Measurements from ENCODE around the gene RNU4-1. TPM values are rescaled to one million over a fixed set of nuclear protein-coding genes. Genes with fewer than 3 reads are reported as not detected.

Gene RNU4-1
- polyA plus RNA-seq, 1 donor from 2014 or later = not detected

DNA sequence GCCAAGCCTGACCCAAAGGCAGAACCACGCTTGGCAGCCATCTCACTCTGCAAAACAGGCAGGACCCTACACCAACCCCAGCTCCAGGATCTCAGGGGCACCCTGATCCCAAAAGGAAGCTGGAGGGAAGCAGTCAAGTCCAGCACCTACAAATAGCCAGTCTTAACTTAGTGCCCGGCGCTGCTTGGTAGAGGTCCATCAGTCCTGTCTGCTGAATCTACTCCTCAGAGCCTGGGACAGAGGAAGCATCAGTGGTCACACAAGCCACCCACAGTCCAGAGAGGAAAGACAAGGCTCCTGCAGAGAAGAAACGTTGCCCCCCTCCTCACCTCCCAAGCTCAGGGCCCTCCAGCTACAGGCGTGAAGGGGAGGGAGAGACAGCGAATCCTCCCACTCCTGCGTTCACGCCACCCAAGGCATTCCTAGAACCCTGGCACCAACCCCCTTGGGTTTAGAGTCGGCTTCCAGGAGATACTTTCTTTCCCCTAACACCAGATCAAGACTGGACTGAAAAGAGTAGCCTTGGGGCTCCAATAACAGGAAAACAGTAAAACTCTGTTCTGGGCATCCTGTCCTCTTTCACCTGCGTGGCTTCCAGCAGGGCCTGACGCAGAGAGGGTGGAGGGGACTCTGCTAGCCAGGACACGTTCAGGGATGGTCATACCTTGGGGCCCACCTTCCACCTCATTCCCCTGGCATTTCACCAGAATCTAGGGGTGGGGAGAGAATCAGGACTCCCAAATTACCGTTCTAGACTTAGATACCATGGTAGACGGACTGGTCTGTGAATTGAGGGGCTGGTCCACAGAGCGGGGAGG is 28.7 kb downstream of the RNU4-1 start:
- H3K36me3 ChIP-seq (ENCODE audit: insufficient read depth, low read length) = no peaks in the 10 kb centered on the region
- H3K79me2 ChIP-seq (replicated peaks; ENCODE audit: insufficient read depth, low read length) = no peaks in the 10 kb centered on the region
- H4K20me1 ChIP-seq (ENCODE audit: insufficient read depth) = no peaks in the 10 kb centered on the region
- no peak overlapping the region for H2AFZ ChIP-seq (ENCODE audit: low read depth, low read length)
- peak overlapping the region; percentile 91 for H3K4me3 ChIP-seq (ENCODE audit: low read length)
- H3K4me2 ChIP-seq (ENCODE audit: low read length) = peak overlapping the region; percentile 51
- no peaks in the 10 kb centered on the region for H3K9me2 ChIP-seq (ENCODE audit: insufficient read depth, low read length)
- no peaks in the 10 kb centered on the region for H3K9me3 ChIP-seq (ENCODE audit: low read length)
- peak overlapping the region; percentile 78 for H3K9ac ChIP-seq (ENCODE audit: low read length)
- no peak for TF ChIP-seq TAF1 (IDR thresholded peaks at IDR 0.05; ENCODE audit: low read depth)
- TF ChIP-seq, protein P1, sequence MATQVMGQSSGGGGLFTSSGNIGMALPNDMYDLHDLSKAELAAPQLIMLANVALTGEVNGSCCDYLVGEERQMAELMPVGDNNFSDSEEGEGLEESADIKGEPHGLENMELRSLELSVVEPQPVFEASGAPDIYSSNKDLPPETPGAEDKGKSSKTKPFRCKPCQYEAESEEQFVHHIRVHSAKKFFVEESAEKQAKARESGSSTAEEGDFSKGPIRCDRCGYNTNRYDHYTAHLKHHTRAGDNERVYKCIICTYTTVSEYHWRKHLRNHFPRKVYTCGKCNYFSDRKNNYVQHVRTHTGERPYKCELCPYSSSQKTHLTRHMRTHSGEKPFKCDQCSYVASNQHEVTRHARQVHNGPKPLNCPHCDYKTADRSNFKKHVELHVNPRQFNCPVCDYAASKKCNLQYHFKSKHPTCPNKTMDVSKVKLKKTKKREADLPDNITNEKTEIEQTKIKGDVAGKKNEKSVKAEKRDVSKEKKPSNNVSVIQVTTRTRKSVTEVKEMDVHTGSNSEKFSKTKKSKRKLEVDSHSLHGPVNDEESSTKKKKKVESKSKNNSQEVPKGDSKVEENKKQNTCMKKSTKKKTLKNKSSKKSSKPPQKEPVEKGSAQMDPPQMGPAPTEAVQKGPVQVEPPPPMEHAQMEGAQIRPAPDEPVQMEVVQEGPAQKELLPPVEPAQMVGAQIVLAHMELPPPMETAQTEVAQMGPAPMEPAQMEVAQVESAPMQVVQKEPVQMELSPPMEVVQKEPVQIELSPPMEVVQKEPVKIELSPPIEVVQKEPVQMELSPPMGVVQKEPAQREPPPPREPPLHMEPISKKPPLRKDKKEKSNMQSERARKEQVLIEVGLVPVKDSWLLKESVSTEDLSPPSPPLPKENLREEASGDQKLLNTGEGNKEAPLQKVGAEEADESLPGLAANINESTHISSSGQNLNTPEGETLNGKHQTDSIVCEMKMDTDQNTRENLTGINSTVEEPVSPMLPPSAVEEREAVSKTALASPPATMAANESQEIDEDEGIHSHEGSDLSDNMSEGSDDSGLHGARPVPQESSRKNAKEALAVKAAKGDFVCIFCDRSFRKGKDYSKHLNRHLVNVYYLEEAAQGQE (IDR thresholded peaks at IDR 0.05; ENCODE audit: borderline replicate concordance) = no peak
- TF ChIP-seq SMC3 (conservative IDR thresholded peaks at IDR 0.05; ENCODE audit: poor library complexity) = no peak
- TF ChIP-seq RAD21 (conservative IDR thresholded peaks at IDR 0.05) = no peak
- TF ChIP-seq EP300 (conservative IDR thresholded peaks at IDR 0.05; ENCODE audit: poor library complexity, severe bottlenecking) = no peak
- TF ChIP-seq, protein P2, sequence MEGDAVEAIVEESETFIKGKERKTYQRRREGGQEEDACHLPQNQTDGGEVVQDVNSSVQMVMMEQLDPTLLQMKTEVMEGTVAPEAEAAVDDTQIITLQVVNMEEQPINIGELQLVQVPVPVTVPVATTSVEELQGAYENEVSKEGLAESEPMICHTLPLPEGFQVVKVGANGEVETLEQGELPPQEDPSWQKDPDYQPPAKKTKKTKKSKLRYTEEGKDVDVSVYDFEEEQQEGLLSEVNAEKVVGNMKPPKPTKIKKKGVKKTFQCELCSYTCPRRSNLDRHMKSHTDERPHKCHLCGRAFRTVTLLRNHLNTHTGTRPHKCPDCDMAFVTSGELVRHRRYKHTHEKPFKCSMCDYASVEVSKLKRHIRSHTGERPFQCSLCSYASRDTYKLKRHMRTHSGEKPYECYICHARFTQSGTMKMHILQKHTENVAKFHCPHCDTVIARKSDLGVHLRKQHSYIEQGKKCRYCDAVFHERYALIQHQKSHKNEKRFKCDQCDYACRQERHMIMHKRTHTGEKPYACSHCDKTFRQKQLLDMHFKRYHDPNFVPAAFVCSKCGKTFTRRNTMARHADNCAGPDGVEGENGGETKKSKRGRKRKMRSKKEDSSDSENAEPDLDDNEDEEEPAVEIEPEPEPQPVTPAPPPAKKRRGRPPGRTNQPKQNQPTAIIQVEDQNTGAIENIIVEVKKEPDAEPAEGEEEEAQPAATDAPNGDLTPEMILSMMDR (IDR thresholded peaks at IDR 0.05; ENCODE audit: poor library complexity, severe bottlenecking) = no peak
- TF ChIP-seq POLR2AphosphoS5 (IDR thresholded peaks at IDR 0.05) = no peak
- TF ChIP-seq EZH2 (IDR thresholded peaks at IDR 0.05; ENCODE audit: borderline replicate concordance, insufficient read depth, low read length, poor library complexity, severe bottlenecking) = no peak
- TF ChIP-seq MXI1 (conservative IDR thresholded peaks at IDR 0.05; ENCODE audit: poor library complexity, severe bottlenecking) = no peak
- H3K27ac ChIP-seq (ENCODE audit: low read length) = no peak overlapping the region
- H3F3A ChIP-seq (ENCODE audit: insufficient read depth, low read length, poor library complexity, severe bottlenecking) = no peaks in the 10 kb centered on the region
- H3K27me3 ChIP-seq (ENCODE audit: insufficient read depth, low read depth, low read length) = no peaks in the 10 kb centered on the region

DNA sequence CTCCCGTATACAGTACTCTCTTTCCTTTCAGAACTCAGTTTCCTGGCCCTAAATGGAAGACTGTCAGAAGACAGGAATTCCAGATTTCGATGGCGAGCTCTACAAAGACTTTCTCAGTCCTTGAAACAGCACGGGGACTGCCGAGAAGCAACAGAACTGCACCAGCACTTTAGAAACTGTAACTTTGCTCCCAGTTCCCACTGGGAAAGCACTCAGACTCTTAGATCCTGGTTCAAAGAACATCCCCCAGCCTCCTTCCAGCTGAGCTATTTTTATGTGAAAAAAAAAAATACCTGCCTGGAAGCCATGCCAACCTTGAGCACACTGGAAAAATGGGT is 29.3 kb downstream of the RNU4-1 start:
- H3K9me3 ChIP-seq (ENCODE audit: low read length) = no peaks in the 10 kb centered on the region

More for the DNA sequence above, 29.3 kb downstream of the RNU4-1 start:
- Histone ChIP-seq H3K4me2 (ENCODE audit: low read length) (no peak overlapping the region), H3K36me3 (ENCODE audit: insufficient read depth, low read length) (no peaks in the 10 kb centered on the region), H3K4me3 (ENCODE audit: low read length) (peak overlapping the region; percentile 91), H3K27me3 (ENCODE audit: insufficient read depth, low read depth, low read length) (no peaks in the 10 kb centered on the region), H3F3A (ENCODE audit: insufficient read depth, low read length, poor library complexity, severe bottlenecking) (no peaks in the 10 kb centered on the region), H3K27ac (ENCODE audit: low read length) (no peak overlapping the region), H4K20me1 (ENCODE audit: insufficient read depth) (no peaks in the 10 kb centered on the region), H2AFZ (ENCODE audit: low read depth, low read length) (no peak overlapping the region), H3K9ac (ENCODE audit: low read length) (no peak overlapping the region), H3K79me2 (replicated peaks; ENCODE audit: insufficient read depth, low read length) (no peaks in the 10 kb centered on the region), H3K9me2 (ENCODE audit: insufficient read depth, low read length) (no peaks in the 10 kb centered on the region)
- TF ChIP-seq TAF1 (IDR thresholded peaks at IDR 0.05; ENCODE audit: low read depth) (no peak), SMC3 (conservative IDR thresholded peaks at IDR 0.05; ENCODE audit: poor library complexity) (no peak), RAD21 (conservative IDR thresholded peaks at IDR 0.05) (no peak), EP300 (conservative IDR thresholded peaks at IDR 0.05; ENCODE audit: poor library complexity, severe bottlenecking) (no peak), POLR2AphosphoS5 (IDR thresholded peaks at IDR 0.05) (no peak), EZH2 (IDR thresholded peaks at IDR 0.05; ENCODE audit: borderline replicate concordance, insufficient read depth, low read length, poor library complexity, severe bottlenecking) (no peak), MXI1 (conservative IDR thresholded peaks at IDR 0.05; ENCODE audit: poor library complexity, severe bottlenecking) (no peak)
- TF ChIP-seq, protein P1 (IDR thresholded peaks at IDR 0.05; ENCODE audit: borderline replicate concordance) = no peak
- TF ChIP-seq, protein P2 (IDR thresholded peaks at IDR 0.05; ENCODE audit: poor library complexity, severe bottlenecking) = no peak

Data from neural cell (in vitro differentiated cells).